Stomach (tissue), 9 donors: ENCODE data around the gene KCNT1. TPM values are rescaled to one million over a fixed set of nuclear protein-coding genes. Genes with fewer than 3 reads are reported as not detected.
A peak's percentile ranks its signal among the peaks of the same experiment; 100 is the strongest.

Experiments used
- DNase-seq, 2 donors: peaks; one replicate each; pipeline versions ENCODE4 v3.0.0 to v3.0.0-alpha.2; 2013 to 2019
- H3K27ac ChIP-seq, 5 donors: fragments of 200-600 bp in 4 of 5; sonication (generic) in 4 of 5; one replicate each; pipeline ENCODE4 v1.5.1; 2013 to 2019; ENCODE audit warnings: mild to moderate bottlenecking in 1 of 5, moderate library complexity in 1 of 5
- H3K27me3 ChIP-seq, 3 donors: fragments of 200-600 bp; sonication (generic); one replicate each; pipeline ENCODE4 v1.5.1; 2017 to 2019; ENCODE audit warnings: mixed run types in 1 of 3
- H3K36me3 ChIP-seq, 4 donors: fragments of 200-600 bp; sonication (generic); 1 replicate in 3 of 4; 2 replicates in 1 of 4; pipeline ENCODE4 v1.5.1; 2016 to 2019
- H3K4me1 ChIP-seq, 4 donors: fragments of 200-600 bp; sonication (generic); one replicate each; pipeline ENCODE4 v1.5.1; 2016 to 2019
- H3K4me3 ChIP-seq, 4 donors: fragments of 200-600 bp; sonication (generic) in 3 of 4; one replicate each; pipeline ENCODE4 v1.5.1; 2016 to 2019; ENCODE audit warnings: mild to moderate bottlenecking in 1 of 4
- H3K9me3 ChIP-seq, 4 donors: fragments of 200-600 bp; sonication (generic); one replicate each; pipeline ENCODE4 v1.5.1; 2016 to 2019
- EP300 ChIP-seq: sonication (generic); formaldehyde crosslinking; IDR thresholded peaks from one replicate; pipeline ENCODE4 v1.6.1; 2017; ENCODE audit warnings: antibody characterized with exemption
- POLR2A ChIP-seq, 4 donors: fragments of 450-650 bp; IDR thresholded peaks; one replicate each; pipeline ENCODE4 v1.6.1; 2016; ENCODE audit warnings: antibody characterized with exemption in 4 of 4, control low read depth in 2 of 4, mild to moderate bottlenecking in 1 of 4, moderate library complexity in 1 of 4
- POLR2AphosphoS5 ChIP-seq, 3 donors: sonication (generic); formaldehyde crosslinking; IDR thresholded peaks; one replicate each; pipeline ENCODE4 v1.6.1; 2016; ENCODE audit warnings: antibody characterized with exemption in 3 of 3
- WGBS, 5 donors: extraction: QIAGEN DNeasy Blood & Tissue Kit in 3 of 5; methylation state at CpG; one replicate each; pipeline versions ENCODE4 v1.1.5 to v1.1.7; 2013 to 2018; 5-methylcytosine and 5-hydroxymethylcytosine counted together
- intact Hi-C: fragments of 100-400 bp; cut with DNase I; formaldehyde crosslinking; loops from one replicate; pipeline ENCODE4 v1.15.1; 2023; ENCODE audit warnings: low total_unique reads
- polyA plus RNA-seq, 3 donors: library from polyadenylated mRNA; stranded (reverse); fragments of 200-250 nt; gene quantifications; one replicate each; pipeline ENCODE4 v1.2.3, GENCODE V29; 2013
- total RNA-seq, 5 donors: library from RNA; depleted of rRNA; stranded (reverse); fragments of >200 nt; gene quantifications; one replicate each; pipeline versions ENCODE4 v1.1.0 to v1.2.3, GENCODE V29; 2014 to 2016
- TF ChIP-seq, protein P1 (sequence below), 7 experiments: fragments of 450-650 bp in 4 of 7; fragments of 200-600 bp in 3 of 7; sonication (generic) in 3 of 7; IDR thresholded peaks; one replicate each; pipeline ENCODE4 v1.5.1; 2016 to 2019; ENCODE audit warnings: antibody characterized with exemption in 7 of 7, control low read depth in 2 of 7, mild to moderate bottlenecking in 1 of 7
- donor health status: healthy with polysubstance abuse.
- donor health status: Bipolar disorder and iron deficiency.
- donor health status: healthy.

Gene KCNT1
- total and polyA plus RNA-seq, 8 donors, result 0.10 to 12.9 (median 0.37) TPM; not detected in 4

DNA sequence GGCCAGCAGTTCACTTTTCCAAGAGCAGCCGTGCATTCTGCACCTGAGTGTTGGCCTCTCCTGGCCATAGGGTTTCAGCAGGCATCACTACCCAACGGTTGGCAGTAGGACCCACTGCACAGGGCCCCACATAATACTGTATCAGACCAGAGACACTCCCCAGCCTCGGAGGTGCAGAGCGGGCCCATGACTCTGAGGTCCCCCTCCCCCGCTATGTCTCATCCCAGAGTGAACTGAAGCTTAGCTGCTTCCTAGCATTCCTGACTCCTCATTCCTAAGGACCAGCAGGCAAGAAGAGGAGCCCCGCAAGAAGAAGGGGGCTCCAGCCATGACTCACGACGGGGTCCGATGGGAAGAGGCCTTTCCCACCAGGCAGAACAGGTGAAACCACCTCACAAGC is 138.1 kb downstream of the KCNT1 start:
- intact Hi-C loops, result no loop called here
- peak overlapping the region in 2 of 5 donors; percentile 37 to 38 for H3K27ac ChIP-seq
- peaks cover 0 to 26% (median 9%) of the 10 kb centered on the region in 4 donors for H3K4me1 ChIP-seq
- 58 to 81% (median 67%) methylated on average over 8 to 9 of the region's 9 CpGs for WGBS, 5 donors
- H3K9me3 ChIP-seq, result peaks cover 0 to 4% (median 0%) of the 10 kb centered on the region in 4 donors
- DNase-seq, result no peak
- no peak for TF ChIP-seq EP300
- TF ChIP-seq POLR2AphosphoS5 (IDR thresholded peaks at IDR 0.05), result no peak
- TF ChIP-seq POLR2A (IDR thresholded peaks at IDR 0.05), result no peak
- TF ChIP-seq, protein P1, sequence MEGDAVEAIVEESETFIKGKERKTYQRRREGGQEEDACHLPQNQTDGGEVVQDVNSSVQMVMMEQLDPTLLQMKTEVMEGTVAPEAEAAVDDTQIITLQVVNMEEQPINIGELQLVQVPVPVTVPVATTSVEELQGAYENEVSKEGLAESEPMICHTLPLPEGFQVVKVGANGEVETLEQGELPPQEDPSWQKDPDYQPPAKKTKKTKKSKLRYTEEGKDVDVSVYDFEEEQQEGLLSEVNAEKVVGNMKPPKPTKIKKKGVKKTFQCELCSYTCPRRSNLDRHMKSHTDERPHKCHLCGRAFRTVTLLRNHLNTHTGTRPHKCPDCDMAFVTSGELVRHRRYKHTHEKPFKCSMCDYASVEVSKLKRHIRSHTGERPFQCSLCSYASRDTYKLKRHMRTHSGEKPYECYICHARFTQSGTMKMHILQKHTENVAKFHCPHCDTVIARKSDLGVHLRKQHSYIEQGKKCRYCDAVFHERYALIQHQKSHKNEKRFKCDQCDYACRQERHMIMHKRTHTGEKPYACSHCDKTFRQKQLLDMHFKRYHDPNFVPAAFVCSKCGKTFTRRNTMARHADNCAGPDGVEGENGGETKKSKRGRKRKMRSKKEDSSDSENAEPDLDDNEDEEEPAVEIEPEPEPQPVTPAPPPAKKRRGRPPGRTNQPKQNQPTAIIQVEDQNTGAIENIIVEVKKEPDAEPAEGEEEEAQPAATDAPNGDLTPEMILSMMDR (IDR thresholded peaks at IDR 0.05), result no peak
- no peaks in the 10 kb centered on the region for H3K27me3 ChIP-seq
- peaks cover 0 to 28% (median 9%) of the 10 kb centered on the region in 4 donors for H3K36me3 ChIP-seq
- H3K4me3 ChIP-seq, result no peak overlapping the region

DNA sequence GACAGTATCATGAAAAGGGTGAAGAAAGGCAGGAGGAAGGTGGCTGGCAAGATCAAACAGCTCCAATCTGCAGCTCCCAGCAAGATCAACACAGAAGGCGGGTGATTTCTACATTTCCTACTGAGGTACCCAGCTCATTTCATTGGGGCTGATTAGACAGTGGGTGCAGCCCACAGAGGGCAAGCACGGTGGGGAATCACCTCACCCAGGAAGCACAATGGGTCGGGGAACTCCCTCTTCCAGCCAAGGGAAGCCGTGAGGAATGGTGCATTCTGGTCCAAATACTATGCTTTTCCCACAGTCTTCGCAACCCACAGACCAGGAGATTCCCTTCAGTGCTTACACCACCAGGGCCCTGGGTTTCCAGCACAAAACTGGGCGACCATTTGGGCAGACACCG is 138.6 kb downstream of the KCNT1 start:
- H3K27me3 ChIP-seq, result no peaks in the 10 kb centered on the region
- H3K4me3 ChIP-seq, result no peak overlapping the region
- intact Hi-C loops, result no loop called here
- H3K9me3 ChIP-seq, result peaks cover 0 to 4% (median 0%) of the 10 kb centered on the region in 4 donors
- peaks cover 0 to 26% (median 9%) of the 10 kb centered on the region in 4 donors for H3K4me1 ChIP-seq
- WGBS, 5 donors, result 39 to 62% (median 42%) methylated on average over 7 of the region's 7 CpGs
- H3K36me3 ChIP-seq, result peaks cover 0 to 24% (median 5%) of the 10 kb centered on the region in 4 donors
- peak overlapping the region in 2 of 5 donors; percentile 37 to 38 for H3K27ac ChIP-seq
- peak; percentile 37 to 81 for DNase-seq
- TF ChIP-seq POLR2AphosphoS5 (IDR thresholded peaks at IDR 0.05) (peak in 1 of 3 donors; percentile 34), EP300 (no peak)

Other genes with a start within 250 kb of the KCNT1 start
- gene PPP1R26, start 222.4 kb upstream of the KCNT1 start, total RNA-seq, result 10 to 100 TPM; 11.6 to 22.8 (median 15.4) TPM
- gene PPP1R26, start 222.4 kb upstream of the KCNT1 start, polyA plus RNA-seq, result 1 to 10 TPM; 5.3 to 7.4 (median 6.8) TPM
- 10 to 100 TPM in 3 of 5 donors, 1 to 10 TPM in 2; 1.8 to 46.3 (median 36.2) TPM for gene MRPS2, start 201.5 kb upstream of the KCNT1 start, total RNA-seq
- 10 to 100 TPM; 35.7 to 54.7 (median 44.0) TPM for gene MRPS2, start 201.5 kb upstream of the KCNT1 start, polyA plus RNA-seq
- gene LCN1, start 180.7 kb upstream of the KCNT1 start, total RNA-seq, result not detected
- not detected for gene LCN1, start 180.7 kb upstream of the KCNT1 start, polyA plus RNA-seq
- not detected for gene OBP2A, start 156.1 kb upstream of the KCNT1 start, total RNA-seq
- gene OBP2A, start 156.1 kb upstream of the KCNT1 start, polyA plus RNA-seq, result not detected
- not detected for gene PAEP, start 140.4 kb upstream of the KCNT1 start, total RNA-seq
- not detected for gene PAEP, start 140.4 kb upstream of the KCNT1 start, polyA plus RNA-seq
- gene GLT6D1, start 62.6 kb upstream of the KCNT1 start, total RNA-seq, result not detected
- not detected for gene GLT6D1, start 62.6 kb upstream of the KCNT1 start, polyA plus RNA-seq
- not detected for gene LCN9, start 38.9 kb upstream of the KCNT1 start, total RNA-seq
- not detected for gene LCN9, start 38.9 kb upstream of the KCNT1 start, polyA plus RNA-seq
- not detected for gene SOHLH1, start 2.7 kb upstream of the KCNT1 start, total RNA-seq
- gene SOHLH1, start 2.7 kb upstream of the KCNT1 start, polyA plus RNA-seq, result not detected
- 100 to 1,000 TPM in 1 of 5 donors, 10 to 100 TPM in 4; 10.5 to 238 (median 15.4) TPM for gene CAMSAP1, start 205.4 kb downstream of the KCNT1 start, total RNA-seq
- gene CAMSAP1, start 205.4 kb downstream of the KCNT1 start, polyA plus RNA-seq, result 1 to 10 TPM; 2.4 to 7.2 (median 3.7) TPM